ENCODE data around the gene DTYMK.

DNA sequence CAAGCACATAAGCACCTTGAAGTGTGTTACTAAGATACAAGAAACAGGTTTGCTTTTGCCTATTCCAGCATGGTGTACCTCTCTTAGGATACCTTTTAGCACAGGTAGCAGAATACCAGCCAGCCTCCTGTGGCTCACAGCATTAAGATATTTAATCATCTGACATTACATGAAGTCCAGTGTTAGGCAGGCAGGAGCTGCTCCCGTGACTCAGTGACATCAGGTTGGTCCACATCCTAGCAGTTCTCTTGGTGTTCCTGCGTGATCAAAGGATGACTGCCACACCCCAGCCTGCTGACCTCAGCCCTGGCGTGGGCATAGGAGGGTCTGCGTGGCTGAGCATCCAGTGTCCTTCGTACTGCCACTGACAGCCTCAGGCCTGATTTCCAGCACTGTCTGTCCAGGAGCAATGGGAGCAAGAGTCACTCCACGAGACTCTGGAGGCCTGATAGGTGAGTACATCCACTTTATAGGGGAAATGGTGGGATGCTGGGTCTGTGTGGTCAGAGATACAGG, 3.6 kb upstream of the DTYMK start:
- no peak for TF ChIP-seq EP300 (IDR thresholded peaks at IDR 0.05; ENCODE audit: borderline replicate concordance in 1 of 2, low read depth in 2 of 2, low read length in 2 of 2)
- TF ChIP-seq CTCF (IDR thresholded peaks at IDR 0.05; ENCODE audit: control extremely low read depth in 1 of 3, insufficient read depth in 1 of 3, low read depth in 1 of 3, low read length in 3 of 3) = no peak
- TF ChIP-seq CEBPB (IDR thresholded peaks at IDR 0.05; ENCODE audit: low read depth, low read length) = no peak
- no peak for TF ChIP-seq TBP (IDR thresholded peaks at IDR 0.05; ENCODE audit: low read depth, low read length)
- TF ChIP-seq MAX (IDR thresholded peaks at IDR 0.05) = no peak
- no peak for TF ChIP-seq EZH2 (IDR thresholded peaks at IDR 0.05; ENCODE audit: low read depth, low read length, severe bottlenecking)
- TF ChIP-seq, protein P1, sequence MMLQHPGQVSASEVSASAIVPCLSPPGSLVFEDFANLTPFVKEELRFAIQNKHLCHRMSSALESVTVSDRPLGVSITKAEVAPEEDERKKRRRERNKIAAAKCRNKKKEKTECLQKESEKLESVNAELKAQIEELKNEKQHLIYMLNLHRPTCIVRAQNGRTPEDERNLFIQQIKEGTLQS (IDR thresholded peaks at IDR 0.05; ENCODE audit: insufficient read depth, low read depth, low read length) = no peak
- TF ChIP-seq ZNF274 (IDR thresholded peaks at IDR 0.05; ENCODE audit: borderline replicate concordance, extremely low read depth, low read length) = no peak
- TF ChIP-seq MAFK (IDR thresholded peaks at IDR 0.05; ENCODE audit: low read depth, low read length) = no peak
- TF ChIP-seq POLR2A (IDR thresholded peaks at IDR 0.05; ENCODE audit: control extremely low read depth in 1 of 2, low read depth in 2 of 2, low read length in 2 of 2) = no peak
- no peak for TF ChIP-seq YY1 (IDR thresholded peaks at IDR 0.05; ENCODE audit: low read depth, low read length)
- no peak for TF ChIP-seq POLR2AphosphoS5 (IDR thresholded peaks at IDR 0.05; ENCODE audit: low read depth, low read length)
- TF ChIP-seq RBBP5 (IDR thresholded peaks at IDR 0.05; ENCODE audit: borderline replicate concordance, low read depth, low read length) = no peak
- TF ChIP-seq SP1 (IDR thresholded peaks at IDR 0.05; ENCODE audit: low read depth, low read length) = no peak
